HEK293T (cell line): ENCODE measurements around the gene RRAS2.

ENCODE experiments used
- CTCF ChIA-PET: fragments of 350-600 bp; formaldehyde crosslinking; extraction: SDS; loops from one replicate; lab custom pipeline; 2021; ENCODE audit warnings: antibody characterized with exemption, inconsistent platforms; lab: Yijun Ruan, JAX
- POLR2A ChIA-PET: fragments of 350-600 bp; formaldehyde crosslinking; extraction: SDS; loops from one replicate; lab custom pipeline; 2020; ENCODE audit warnings: antibody characterized with exemption, inconsistent platforms; lab: Yijun Ruan, JAX
- DNase-seq: peaks from one replicate; pipeline ENCODE4 v3.0.0; 2012; ENCODE audit warnings: mixed read lengths; ENCODE audit errors: extremely low spot score
- ARNT ChIP-seq: fragments of 450-650 bp; IDR thresholded peaks from 2 replicates; pipeline ENCODE4 v1.6.1; 2017; ENCODE audit warnings: mild to moderate bottlenecking
- BHLHE40 ChIP-seq: fragments of 450-650 bp; IDR thresholded peaks from 2 replicates; pipeline ENCODE4 v1.6.1; 2016; ENCODE audit warnings: mild to moderate bottlenecking, moderate library complexity, borderline replicate concordance
- CTBP1 ChIP-seq: fragments of 450-650 bp; IDR thresholded peaks from 2 replicates; pipeline ENCODE4 v1.6.1; 2016; ENCODE audit warnings: borderline replicate concordance
- ELF4 ChIP-seq: fragments of 450-650 bp; IDR thresholded peaks from 2 replicates; pipeline ENCODE4 v1.6.1; 2017; ENCODE audit warnings: antibody characterized with exemption
- FOXA1 ChIP-seq: fragments of 450-650 bp; IDR thresholded peaks from 2 replicates; pipeline ENCODE4 v1.6.1; 2016; ENCODE audit warnings: mild to moderate bottlenecking
- FOXK2 ChIP-seq: fragments of 450-650 bp; IDR thresholded peaks from 2 replicates; pipeline ENCODE4 v1.6.1; 2016; ENCODE audit warnings: mild to moderate bottlenecking
- FOXM1 ChIP-seq: fragments of 450-650 bp; IDR thresholded peaks from 2 replicates; pipeline ENCODE4 v1.6.1; 2017; ENCODE audit warnings: mild to moderate bottlenecking, borderline replicate concordance
- HDGF ChIP-seq: fragments of 450-650 bp; IDR thresholded peaks from 2 replicates; pipeline ENCODE4 v1.6.1; 2017; ENCODE audit warnings: antibody characterized with exemption, borderline replicate concordance
- L3MBTL2 ChIP-seq: fragments of 450-650 bp; conservative IDR thresholded peaks from 2 replicates; pipeline ENCODE4 v1.6.1; 2016; ENCODE audit warnings: mild to moderate bottlenecking
- LEF1 ChIP-seq: fragments of 450-650 bp; IDR thresholded peaks from 2 replicates; pipeline ENCODE4 v1.6.1; 2017; ENCODE audit warnings: mild to moderate bottlenecking, borderline replicate concordance
- NFRKB ChIP-seq: fragments of 450-650 bp; IDR thresholded peaks from 2 replicates; pipeline ENCODE4 v1.6.1; 2016; ENCODE audit warnings: mild to moderate bottlenecking, moderate library complexity
- SP1 ChIP-seq: fragments of 450-650 bp; IDR thresholded peaks from 2 replicates; pipeline ENCODE4 v1.6.1; 2017
- SUZ12 ChIP-seq: fragments of 450-650 bp; IDR thresholded peaks from 2 replicates; pipeline ENCODE4 v1.6.1; 2016; ENCODE audit warnings: mild to moderate bottlenecking
- TARDBP ChIP-seq: fragments of 450-650 bp; IDR thresholded peaks from 2 replicates; pipeline ENCODE4 v1.6.1; 2016
- ZNF384 ChIP-seq: fragments of 450-650 bp; IDR thresholded peaks from 2 replicates; pipeline ENCODE4 v1.6.1; 2016
- TF ChIP-seq, protein P1 (sequence below): fragments of 450-650 bp; IDR thresholded peaks from 2 replicates; pipeline ENCODE4 v1.6.1; 2016

The RRAS2 gene

DNA sequence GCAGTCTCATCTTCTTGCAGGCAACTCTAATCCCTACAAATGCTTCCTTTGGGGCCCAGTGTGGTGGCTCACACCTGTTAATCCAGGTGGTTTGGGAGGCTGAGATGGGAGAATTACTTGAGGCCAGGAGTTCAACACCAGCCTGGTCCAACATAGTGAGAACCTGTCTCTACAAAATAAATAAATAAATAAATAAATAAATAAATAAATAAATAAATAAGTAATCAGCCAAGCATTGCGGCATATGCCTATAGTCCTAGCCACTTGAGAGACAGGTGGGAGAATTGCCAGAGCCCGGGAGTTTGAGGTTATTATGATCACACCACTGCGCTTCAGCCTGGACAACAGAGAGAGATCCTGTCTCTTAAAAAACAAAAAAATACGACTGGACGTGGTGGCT, 34.1 kb upstream of the RRAS2 start:
- TF ChIP-seq ZNF384 (no peak), NFRKB (no peak), HDGF (no peak), TARDBP (no peak), LEF1 (no peak)
- POLR2A ChIA-PET, result no interaction called here
- no peak for DNase-seq
- CTCF ChIA-PET, result no interaction called here

DNA sequence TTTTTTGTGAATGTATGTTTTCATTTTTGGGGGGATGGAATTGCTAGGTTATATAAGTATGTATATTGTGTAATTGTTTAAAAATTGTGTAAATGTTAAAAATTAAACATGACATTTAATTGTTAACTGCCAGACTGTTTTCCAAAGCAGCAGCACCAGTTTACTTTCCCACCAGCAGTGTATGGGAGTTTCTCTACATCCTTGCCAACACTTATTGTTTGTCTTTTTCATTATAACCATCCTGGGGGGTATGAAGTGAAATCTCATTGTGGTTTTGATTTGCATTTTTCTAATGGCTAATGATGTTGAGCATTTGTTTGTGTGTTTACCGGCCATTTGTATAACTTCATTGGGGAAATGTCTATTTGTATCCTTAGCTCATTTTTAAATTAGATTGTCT, 31.7 kb upstream of the RRAS2 start:
- no peak for DNase-seq
- CTCF ChIA-PET, result no interaction called here
- no peak for TF ChIP-seq FOXM1
- TF ChIP-seq, protein P1, sequence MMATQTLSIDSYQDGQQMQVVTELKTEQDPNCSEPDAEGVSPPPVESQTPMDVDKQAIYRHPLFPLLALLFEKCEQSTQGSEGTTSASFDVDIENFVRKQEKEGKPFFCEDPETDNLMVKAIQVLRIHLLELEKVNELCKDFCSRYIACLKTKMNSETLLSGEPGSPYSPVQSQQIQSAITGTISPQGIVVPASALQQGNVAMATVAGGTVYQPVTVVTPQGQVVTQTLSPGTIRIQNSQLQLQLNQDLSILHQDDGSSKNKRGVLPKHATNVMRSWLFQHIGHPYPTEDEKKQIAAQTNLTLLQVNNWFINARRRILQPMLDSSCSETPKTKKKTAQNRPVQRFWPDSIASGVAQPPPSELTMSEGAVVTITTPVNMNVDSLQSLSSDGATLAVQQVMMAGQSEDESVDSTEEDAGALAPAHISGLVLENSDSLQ, result no peak
- POLR2A ChIA-PET, result no interaction called here

DNA sequence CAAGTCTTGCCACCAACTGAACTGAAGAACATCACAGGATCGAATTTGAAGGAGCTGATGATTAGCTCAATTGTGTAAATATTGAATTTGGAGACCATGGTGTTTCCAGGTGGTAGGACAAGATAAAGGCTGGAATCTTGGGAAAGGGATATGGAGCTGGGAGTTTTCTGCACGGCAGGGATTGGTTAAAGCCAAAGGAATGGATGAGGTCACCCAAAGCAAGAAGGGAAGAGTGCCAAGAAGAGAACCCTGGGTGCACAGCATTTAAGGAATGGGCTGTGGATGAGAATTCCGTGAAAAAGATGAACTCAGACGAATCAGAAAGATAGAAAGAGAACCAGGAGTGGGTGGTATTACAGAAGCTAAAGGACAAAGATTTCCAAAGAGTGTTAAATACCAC, 29.4 kb upstream of the RRAS2 start:
- DNase-seq, result no peak
- ChIA-PET CTCF (no interaction called here), POLR2A (no interaction called here)
- TF ChIP-seq SP1, result no peak
- TF ChIP-seq FOXK2, result no peak
- TF ChIP-seq L3MBTL2, result no peak
- no peak for TF ChIP-seq FOXA1
- no peak for TF ChIP-seq SUZ12
- TF ChIP-seq ZNF384, result no peak
- no peak for TF ChIP-seq LEF1
- TF ChIP-seq BHLHE40, result no peak
- TF ChIP-seq NFRKB, result no peak
- no peak for TF ChIP-seq ELF4
- no peak for TF ChIP-seq HDGF
- no peak for TF ChIP-seq FOXM1
- no peak for TF ChIP-seq CTBP1
- no peak for TF ChIP-seq ARNT
- TF ChIP-seq, protein P1, result no peak

GRCh38 chr11:14386895-14387480, 28.0 kb upstream of the RRAS2 start:
- TF ChIP-seq HDGF, result no peak
- TF ChIP-seq ARNT, result no peak
- no peak for TF ChIP-seq SUZ12
- no peak for TF ChIP-seq FOXM1
- TF ChIP-seq BHLHE40, result no peak
- TF ChIP-seq, protein P1, result no peak
- no peak for TF ChIP-seq SP1
- TF ChIP-seq TARDBP, result no peak
- no peak for TF ChIP-seq L3MBTL2
- TF ChIP-seq CTBP1, result no peak
- TF ChIP-seq LEF1, result no peak
- TF ChIP-seq FOXK2, result no peak
- no peak for TF ChIP-seq ZNF384
- no peak for TF ChIP-seq NFRKB
- no peak for TF ChIP-seq FOXA1
- no peak for TF ChIP-seq ELF4
- CTCF ChIA-PET, result interaction anchor here (0.5 kb wide), 1 partner anchor 29 kb away, joined by 6 read pairs; no protein-coding TSS in a partner anchor
- POLR2A ChIA-PET, result no interaction called here
- DNase-seq, result no peak

DNA sequence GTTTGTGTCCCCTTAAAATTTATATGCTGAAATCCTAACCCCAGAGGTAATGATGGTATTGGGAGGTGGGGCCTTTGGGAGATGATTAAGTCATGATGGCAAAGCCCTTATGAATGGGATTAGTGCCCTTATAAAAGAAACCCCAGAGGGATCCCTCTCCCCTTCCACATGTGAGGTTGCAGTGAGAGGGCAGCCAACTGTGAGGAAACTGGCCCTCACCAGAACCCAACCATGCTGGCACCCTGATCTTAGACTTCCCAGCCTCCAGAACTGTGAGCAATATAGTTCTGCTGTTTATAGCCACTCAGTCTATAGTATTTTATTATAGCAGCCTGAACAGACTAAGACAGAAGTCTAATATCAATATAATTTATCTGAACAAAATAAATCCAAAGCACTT, 27.1 kb upstream of the RRAS2 start:
- TF ChIP-seq FOXA1 (no peak), BHLHE40 (no peak), HDGF (no peak), ZNF384 (no peak), SP1 (no peak), CTBP1 (no peak), NFRKB (no peak), TARDBP (no peak), L3MBTL2 (no peak), SUZ12 (no peak), ELF4 (no peak), ARNT (no peak), LEF1 (no peak), FOXM1 (no peak), FOXK2 (no peak)
- TF ChIP-seq, protein P1, result no peak
- no peak for DNase-seq
- ChIA-PET CTCF (no interaction called here), POLR2A (no interaction called here)

GRCh38 chr11:14384338-14384737, 25.4 kb upstream of the RRAS2 start:
- DNase-seq, result no peak
- TF ChIP-seq ZNF384 (no peak), TARDBP (no peak), BHLHE40 (no peak), ARNT (no peak), NFRKB (no peak), ELF4 (no peak), HDGF (no peak), FOXK2 (no peak), CTBP1 (no peak), FOXA1 (no peak)
- TF ChIP-seq, protein P1, result no peak
- POLR2A ChIA-PET, result no interaction called here
- CTCF ChIA-PET, result no interaction called here
